ENCODE measurements around the gene RPUSD1. TPM values are rescaled to one million over a fixed set of nuclear protein-coding genes. Genes with fewer than 3 reads are reported as not detected.

RPUSD1 gene
- total and polyA plus RNA-seq, 3 donors from 2014 or later: 11.4 to 24.0 (median 18.6) TPM

- Histone ChIP-seq H3K9me3 (no peaks in the 10 kb centered on the region), H3K4me1 (no peaks in the 10 kb centered on the region), H3K36me3 (ENCODE audit: low read depth, missing control alignments) (no peaks in the 10 kb centered on the region), H3K27ac (no peak overlapping the region), H3K4me3 (no peak overlapping the region), H3K27me3 (no peaks in the 10 kb centered on the region)
- TF ChIP-seq CTCF (IDR thresholded peaks at IDR 0.05) (no peak), POLR2A (IDR thresholded peaks at IDR 0.05) (no peak)
- no peak for DNase-seq
- WGBS, 2 donors: 77 to 81% methylated on average over 14 to 17 of the region's 19 CpGs
- intact Hi-C loops (cut with DNase I; ENCODE audit: low total_unique reads): no loop called here
Observed at GRCh38 chr16:769934-770333, 18.2 kb downstream of the RPUSD1 start.

GRCh38 chr16:769184-769784 lies 18.9 kb downstream of the RPUSD1 start:
- DNase-seq: no peak
- no peaks in the 10 kb centered on the region for H3K9me3 ChIP-seq
- H3K4me3 ChIP-seq: no peak overlapping the region
- H3K36me3 ChIP-seq (ENCODE audit: low read depth, missing control alignments): no peaks in the 10 kb centered on the region
- no peak overlapping the region for H3K27ac ChIP-seq
- 86 to 89% methylated on average over 6 to 19 of the region's 20 CpGs for WGBS, 2 donors
- no peaks in the 10 kb centered on the region for H3K4me1 ChIP-seq
- H3K27me3 ChIP-seq: no peaks in the 10 kb centered on the region
- TF ChIP-seq POLR2A (IDR thresholded peaks at IDR 0.05) (no peak), CTCF (IDR thresholded peaks at IDR 0.05) (no peak)
- intact Hi-C loops (cut with DNase I; ENCODE audit: low total_unique reads): no loop called here

DNA sequence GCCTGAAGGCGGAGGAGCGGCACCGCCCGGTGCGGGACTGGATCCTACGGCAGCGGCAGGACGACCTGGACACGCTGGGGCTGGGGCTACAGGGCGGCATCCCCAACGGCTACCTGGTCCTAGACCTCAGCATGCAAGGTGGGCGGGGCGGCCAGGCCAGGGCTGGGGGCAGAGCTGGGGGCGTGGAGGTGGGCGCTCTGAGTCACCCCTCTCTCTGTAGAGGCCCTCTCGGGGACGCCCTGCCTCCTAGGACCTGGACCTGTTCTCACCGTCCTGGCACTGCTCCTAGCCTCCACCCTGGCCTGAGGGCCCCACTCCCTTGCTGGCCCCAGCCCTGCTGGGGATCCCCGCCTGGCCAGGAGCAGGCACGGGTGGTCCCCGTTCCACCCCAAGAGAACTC lies 19.8 kb downstream of the RPUSD1 start:
- Histone ChIP-seq H3K27me3 (no peaks in the 10 kb centered on the region), H3K36me3 (ENCODE audit: low read depth, missing control alignments) (no peaks in the 10 kb centered on the region), H3K27ac (no peak overlapping the region), H3K4me1 (no peaks in the 10 kb centered on the region), H3K9me3 (no peaks in the 10 kb centered on the region), H3K4me3 (no peak overlapping the region)
- TF ChIP-seq POLR2A (IDR thresholded peaks at IDR 0.05): no peak
- TF ChIP-seq CTCF (IDR thresholded peaks at IDR 0.05): no peak
- WGBS, 2 donors: 84 to 87% methylated on average over 15 to 21 of the region's 21 CpGs
- no peak for DNase-seq
- intact Hi-C loops (cut with DNase I; ENCODE audit: low total_unique reads): no loop called here

- Histone ChIP-seq H3K27me3 (no peaks in the 10 kb centered on the region), H3K36me3 (ENCODE audit: low read depth, missing control alignments) (no peaks in the 10 kb centered on the region), H3K4me1 (no peaks in the 10 kb centered on the region), H3K4me3 (no peak overlapping the region), H3K27ac (no peak overlapping the region), H3K9me3 (no peaks in the 10 kb centered on the region)
- no peak for TF ChIP-seq POLR2A (IDR thresholded peaks at IDR 0.05)
- TF ChIP-seq CTCF (IDR thresholded peaks at IDR 0.05): no peak
- WGBS, 2 donors: 67 to 77% methylated on average over 8 to 27 of the region's 38 CpGs
- DNase-seq: no peak
- intact Hi-C loops (cut with DNase I; ENCODE audit: low total_unique reads): no loop called here
Observed at GRCh38 chr16:767743-768235, 20.4 kb downstream of the RPUSD1 start.
